ENCODE data around the gene TTC39C.

DNA sequence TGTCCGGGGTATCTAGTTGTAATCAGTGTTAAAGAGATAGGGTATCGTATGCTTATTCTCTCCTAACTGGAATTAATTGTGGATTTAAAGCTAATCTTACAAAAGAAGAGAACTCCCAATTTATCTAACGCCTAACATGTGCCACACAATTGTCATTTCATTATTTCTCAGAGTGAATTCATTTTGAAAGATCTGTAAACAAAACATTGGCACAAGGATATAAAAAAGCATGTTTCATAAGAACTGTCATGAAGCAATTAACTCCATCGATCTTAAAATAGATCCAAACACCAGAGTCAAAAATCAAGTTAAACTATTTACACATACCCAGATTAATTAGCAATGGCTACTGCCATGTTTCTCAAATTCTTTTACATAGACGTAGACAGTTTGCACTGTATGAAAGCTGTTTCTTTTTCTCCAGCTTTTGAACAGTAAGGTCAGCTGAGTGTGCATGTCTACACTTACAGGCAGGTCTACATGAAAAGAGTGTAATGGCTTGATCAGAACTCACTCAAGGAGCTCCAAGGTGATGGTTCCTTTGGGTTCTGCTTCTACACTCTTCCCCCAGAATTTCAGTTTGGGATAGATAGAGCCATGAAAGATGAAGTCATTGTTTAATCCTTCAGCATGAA is 163.1 kb downstream of the TTC39C start:
- no peak for TF ChIP-seq CTCF (IDR thresholded peaks at IDR 0.05)
- no peak for TF ChIP-seq POLR2A (IDR thresholded peaks at IDR 0.05)
- no peak for TF ChIP-seq POLR2AphosphoS5 (IDR thresholded peaks at IDR 0.05)
- TF ChIP-seq EP300 (IDR thresholded peaks at IDR 0.05) = no peak
